GM19463 (cell line): Measurements from ENCODE around the gene CCDC107.

Experiments
- ATAC-seq: cut with Tn5 transposase; IDR thresholded peaks from one replicate; pipeline ENCODE4 v1.9.1; 2021; ENCODE audit warnings: mild to moderate bottlenecking, moderate library complexity; ENCODE audit not compliant: unreplicated experiment

Gene CCDC107

DNA sequence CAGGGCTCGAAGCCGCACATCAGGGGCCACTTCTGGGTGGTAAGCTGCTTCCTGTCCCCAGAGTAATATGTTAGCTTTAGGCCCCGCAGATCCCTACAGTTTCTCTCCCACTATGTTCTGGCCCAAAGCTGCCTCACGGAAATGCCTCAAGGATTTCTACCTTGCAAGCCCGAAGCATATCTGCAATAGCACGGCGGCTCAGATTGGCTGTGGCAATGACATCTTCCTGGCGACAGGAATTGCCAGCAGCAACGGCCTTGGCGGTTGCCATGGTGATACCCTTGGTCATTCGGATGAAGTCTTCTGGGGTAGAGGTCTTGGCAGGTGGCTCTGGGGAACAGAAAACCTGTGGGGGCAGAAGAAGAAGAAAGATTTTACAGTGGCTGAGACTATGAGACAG lies 41.9 kb downstream of the CCDC107 start:
- no peak for ATAC-seq

DNA sequence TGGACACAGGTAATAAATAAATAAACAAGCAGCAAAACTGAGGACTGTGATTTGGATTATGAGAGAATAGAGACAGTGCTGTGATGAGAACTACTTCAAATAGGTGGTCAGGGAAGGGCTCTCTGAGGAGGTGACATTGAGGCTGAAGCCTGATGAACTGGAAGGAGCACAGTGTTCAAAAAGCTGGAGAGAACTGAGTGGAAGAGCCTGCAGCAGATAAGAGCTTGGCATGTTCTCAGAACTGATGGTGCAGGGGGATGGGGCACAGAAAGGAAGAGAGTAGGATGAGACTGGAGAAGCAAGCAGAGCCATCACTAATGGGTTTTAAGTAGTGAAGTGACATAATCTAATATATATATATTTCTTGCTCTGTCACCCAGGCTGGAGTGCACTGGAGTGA lies 42.9 kb downstream of the CCDC107 start:
- no peak for ATAC-seq

DNA sequence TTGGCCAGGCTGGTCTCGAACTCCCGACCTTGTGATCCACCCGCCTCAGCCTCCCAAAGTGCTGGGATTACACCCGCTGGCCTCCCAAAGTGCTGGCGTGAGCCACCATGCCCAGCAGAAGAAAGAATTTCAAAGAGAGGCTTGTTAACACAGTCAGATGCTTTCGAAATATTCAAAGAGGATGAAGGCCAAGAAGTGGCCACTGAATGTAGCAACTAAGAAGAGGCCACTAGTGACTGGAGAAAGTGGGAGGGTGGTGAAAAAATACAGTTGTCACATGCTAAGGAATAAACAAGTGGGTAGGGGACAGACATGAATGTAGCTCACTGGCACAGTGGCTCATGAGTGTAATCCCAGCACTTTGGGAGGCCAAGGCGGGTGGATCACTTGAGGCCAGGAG lies 44.6 kb downstream of the CCDC107 start:
- ATAC-seq, result no peak

DNA sequence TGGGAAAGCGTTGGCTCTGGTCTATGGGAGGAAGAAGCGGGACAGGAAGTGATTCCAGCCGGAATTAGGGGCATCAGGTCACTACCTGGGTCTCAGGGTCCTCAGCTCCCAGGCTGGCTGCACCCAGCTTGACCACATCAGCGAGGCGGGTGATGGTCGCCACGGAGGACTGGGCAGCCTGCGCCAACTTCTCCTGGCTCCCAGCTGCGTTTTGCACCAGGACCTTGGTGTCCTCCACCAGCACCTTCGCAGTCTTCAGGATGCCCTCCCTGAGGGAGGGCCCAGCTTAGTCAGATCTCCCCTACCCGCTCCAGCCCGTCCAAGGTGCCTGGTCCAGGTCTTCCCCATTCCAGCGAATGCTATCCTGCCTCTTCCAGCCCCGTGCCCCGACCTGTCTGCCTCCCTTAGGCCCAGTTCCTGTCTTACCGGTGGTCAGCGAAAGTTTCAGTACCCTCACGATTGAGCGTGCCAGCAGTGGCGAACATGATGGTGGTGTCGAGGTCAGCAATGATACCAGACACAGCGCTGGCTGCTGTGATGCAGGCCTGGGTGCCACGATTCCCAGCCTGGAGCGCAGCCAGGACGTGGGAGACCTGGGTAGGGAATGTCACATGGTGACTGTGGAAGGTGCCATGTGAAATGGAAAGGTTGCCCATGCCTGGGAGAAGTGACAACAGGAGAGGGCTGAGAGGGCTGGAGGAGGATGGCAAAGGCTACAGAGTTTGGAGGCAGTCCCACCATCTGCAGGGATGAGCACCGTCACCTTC lies 46.0 kb downstream of the CCDC107 start:
- no peak for ATAC-seq

DNA sequence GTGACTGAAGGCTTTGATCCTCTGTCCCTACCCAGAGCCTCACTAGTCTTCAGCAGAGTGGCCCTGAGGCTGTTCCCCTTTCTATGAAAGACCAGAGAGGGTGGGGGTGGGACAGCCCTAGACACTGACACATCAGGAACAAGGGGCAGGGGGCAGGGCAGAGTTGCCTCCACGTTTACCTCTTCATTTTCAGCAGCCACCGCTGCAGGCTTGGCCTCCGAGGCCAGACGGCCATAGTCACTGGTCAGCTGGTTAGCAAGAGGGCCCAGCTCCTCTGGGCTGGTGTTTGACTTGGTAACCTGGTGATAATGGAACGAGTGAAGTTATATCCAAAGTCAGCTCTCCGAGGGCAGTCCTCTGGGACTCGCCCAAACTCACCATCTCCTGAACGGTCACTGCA lies 47.3 kb downstream of the CCDC107 start:
- ATAC-seq, result no peak

DNA sequence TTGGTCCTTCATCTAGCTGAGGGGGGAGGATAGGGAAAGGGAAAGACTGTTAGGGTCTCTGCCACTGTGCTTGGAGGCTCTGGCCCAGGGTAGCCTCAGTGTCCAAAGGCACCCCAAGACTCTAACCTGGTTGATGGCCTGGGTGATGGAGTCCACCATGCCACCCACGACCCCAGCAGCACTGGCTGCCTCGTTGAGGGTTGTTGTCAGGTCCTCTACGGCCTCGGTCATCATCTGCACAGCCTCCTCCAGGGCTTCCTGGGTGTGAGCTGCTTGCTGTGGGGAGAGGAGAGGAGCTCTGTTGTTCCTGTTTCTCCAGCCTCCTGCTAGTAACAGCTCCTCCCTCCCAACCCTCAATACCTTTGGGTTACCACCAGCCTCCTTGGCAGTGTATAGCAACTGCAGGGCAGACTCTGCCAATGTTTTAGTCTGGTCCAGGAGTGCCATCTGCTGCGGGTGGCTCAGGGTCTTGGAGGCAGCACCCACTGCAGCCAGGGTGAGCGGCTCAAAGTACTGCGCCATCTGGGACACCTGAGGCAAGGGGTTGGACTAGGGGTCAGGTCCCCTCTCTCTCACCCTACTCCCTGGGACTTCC lies 47.8 kb downstream of the CCDC107 start:
- no peak for ATAC-seq

DNA sequence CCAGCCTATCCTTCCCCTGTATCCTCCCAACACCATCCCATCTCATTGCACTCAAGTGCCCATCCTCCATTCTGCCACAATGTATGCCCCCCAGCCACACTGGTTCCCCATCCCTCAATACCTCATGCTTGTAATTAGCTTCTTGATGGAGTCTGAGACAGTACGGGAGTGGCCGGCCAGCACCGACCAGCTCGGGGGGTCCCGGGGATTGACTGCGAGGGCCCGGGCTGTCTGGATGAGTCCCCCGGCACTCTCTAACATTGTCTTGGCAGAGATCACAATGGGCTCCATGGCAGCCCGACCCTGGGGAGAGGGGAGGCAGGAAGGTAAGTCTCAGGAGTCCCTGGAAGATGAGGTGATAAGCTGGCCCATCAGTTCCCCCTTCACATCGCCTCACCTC lies 48.9 kb downstream of the CCDC107 start:
- no peak for ATAC-seq

DNA sequence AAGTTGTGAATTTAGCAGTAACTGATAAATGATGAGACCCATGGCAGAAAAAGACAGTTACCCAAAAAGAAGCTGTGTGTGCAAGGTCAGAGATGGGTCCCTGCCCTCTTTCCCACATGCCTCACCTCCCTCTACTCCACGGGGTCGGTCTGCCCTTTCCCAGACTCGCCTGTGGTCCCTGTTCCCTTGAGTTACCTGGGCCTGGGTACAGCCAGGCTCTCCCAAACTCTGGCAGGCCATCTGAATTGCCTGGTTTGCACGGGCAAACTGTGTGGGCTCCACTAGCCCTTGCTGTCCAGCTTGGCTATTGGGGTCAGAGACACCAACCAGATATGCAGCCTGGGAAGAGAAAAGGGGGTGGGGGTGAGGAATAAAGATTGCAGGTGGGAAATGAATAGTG lies 50.1 kb downstream of the CCDC107 start:
- ATAC-seq, result no peak

DNA sequence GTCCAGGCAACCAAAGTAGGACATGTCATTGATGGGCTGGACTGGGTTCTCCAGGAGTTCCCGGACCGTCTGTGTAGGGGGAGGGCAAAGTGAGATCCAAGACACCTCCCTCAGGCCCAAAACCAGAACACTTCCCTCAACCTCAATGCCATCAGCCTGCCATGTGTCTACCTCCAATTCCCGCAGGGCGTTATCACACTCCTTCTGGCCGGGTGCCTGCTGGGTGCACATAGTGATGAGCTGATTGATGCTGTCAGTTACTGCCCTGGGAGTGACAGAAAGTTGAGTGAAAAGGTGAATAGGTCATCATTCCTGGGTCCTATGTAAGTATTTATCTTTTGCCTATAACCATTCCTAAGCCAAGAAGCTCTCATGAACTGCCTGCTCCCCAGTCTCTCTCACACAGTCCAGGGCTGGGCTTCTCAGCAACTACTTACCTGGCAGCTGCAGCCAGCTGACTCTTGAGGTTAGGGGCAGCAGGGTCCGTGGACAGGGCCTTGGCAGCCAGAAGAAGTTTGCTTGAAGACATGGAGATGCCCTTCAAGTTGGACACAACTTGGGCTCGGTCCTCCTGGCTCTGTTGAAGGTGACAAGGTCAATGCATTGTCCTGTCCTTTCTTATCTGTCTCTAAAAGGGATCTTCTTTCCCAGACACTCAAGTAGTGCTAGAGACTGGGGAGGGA lies 52.9 kb downstream of the CCDC107 start:
- ATAC-seq, result no peak
